HEK293T (cell line): ENCODE data around the gene ALG5.

Experiments used
- CTCF ChIA-PET: fragments of 350-600 bp; formaldehyde crosslinking; extraction: SDS; loops from one replicate; lab custom pipeline; 2021; ENCODE audit warnings: antibody characterized with exemption, inconsistent platforms; lab: Yijun Ruan, JAX
- POLR2A ChIA-PET: fragments of 350-600 bp; formaldehyde crosslinking; extraction: SDS; loops from one replicate; lab custom pipeline; 2020; ENCODE audit warnings: antibody characterized with exemption, inconsistent platforms; lab: Yijun Ruan, JAX
- DNase-seq: peaks from one replicate; pipeline ENCODE4 v3.0.0; 2012; ENCODE audit warnings: mixed read lengths; ENCODE audit errors: extremely low spot score
- ARNT ChIP-seq: fragments of 450-650 bp; IDR thresholded peaks from 2 replicates; pipeline ENCODE4 v1.6.1; 2017; ENCODE audit warnings: mild to moderate bottlenecking
- BHLHE40 ChIP-seq: fragments of 450-650 bp; IDR thresholded peaks from 2 replicates; pipeline ENCODE4 v1.6.1; 2016; ENCODE audit warnings: mild to moderate bottlenecking, moderate library complexity, borderline replicate concordance
- CTBP1 ChIP-seq: fragments of 450-650 bp; IDR thresholded peaks from 2 replicates; pipeline ENCODE4 v1.6.1; 2016; ENCODE audit warnings: borderline replicate concordance
- ELF4 ChIP-seq: fragments of 450-650 bp; IDR thresholded peaks from 2 replicates; pipeline ENCODE4 v1.6.1; 2017; ENCODE audit warnings: antibody characterized with exemption
- FOXA1 ChIP-seq: fragments of 450-650 bp; IDR thresholded peaks from 2 replicates; pipeline ENCODE4 v1.6.1; 2016; ENCODE audit warnings: mild to moderate bottlenecking
- FOXK2 ChIP-seq: fragments of 450-650 bp; IDR thresholded peaks from 2 replicates; pipeline ENCODE4 v1.6.1; 2016; ENCODE audit warnings: mild to moderate bottlenecking
- FOXM1 ChIP-seq: fragments of 450-650 bp; IDR thresholded peaks from 2 replicates; pipeline ENCODE4 v1.6.1; 2017; ENCODE audit warnings: mild to moderate bottlenecking, borderline replicate concordance
- HDGF ChIP-seq: fragments of 450-650 bp; IDR thresholded peaks from 2 replicates; pipeline ENCODE4 v1.6.1; 2017; ENCODE audit warnings: antibody characterized with exemption, borderline replicate concordance
- L3MBTL2 ChIP-seq: fragments of 450-650 bp; conservative IDR thresholded peaks from 2 replicates; pipeline ENCODE4 v1.6.1; 2016; ENCODE audit warnings: mild to moderate bottlenecking
- LEF1 ChIP-seq: fragments of 450-650 bp; IDR thresholded peaks from 2 replicates; pipeline ENCODE4 v1.6.1; 2017; ENCODE audit warnings: mild to moderate bottlenecking, borderline replicate concordance
- NFRKB ChIP-seq: fragments of 450-650 bp; IDR thresholded peaks from 2 replicates; pipeline ENCODE4 v1.6.1; 2016; ENCODE audit warnings: mild to moderate bottlenecking, moderate library complexity
- SP1 ChIP-seq: fragments of 450-650 bp; IDR thresholded peaks from 2 replicates; pipeline ENCODE4 v1.6.1; 2017
- SUZ12 ChIP-seq: fragments of 450-650 bp; IDR thresholded peaks from 2 replicates; pipeline ENCODE4 v1.6.1; 2016; ENCODE audit warnings: mild to moderate bottlenecking
- TARDBP ChIP-seq: fragments of 450-650 bp; IDR thresholded peaks from 2 replicates; pipeline ENCODE4 v1.6.1; 2016
- ZNF384 ChIP-seq: fragments of 450-650 bp; IDR thresholded peaks from 2 replicates; pipeline ENCODE4 v1.6.1; 2016
- TF ChIP-seq, protein P1 (sequence below): fragments of 450-650 bp; IDR thresholded peaks from 2 replicates; pipeline ENCODE4 v1.6.1; 2016

Gene ALG5

DNA sequence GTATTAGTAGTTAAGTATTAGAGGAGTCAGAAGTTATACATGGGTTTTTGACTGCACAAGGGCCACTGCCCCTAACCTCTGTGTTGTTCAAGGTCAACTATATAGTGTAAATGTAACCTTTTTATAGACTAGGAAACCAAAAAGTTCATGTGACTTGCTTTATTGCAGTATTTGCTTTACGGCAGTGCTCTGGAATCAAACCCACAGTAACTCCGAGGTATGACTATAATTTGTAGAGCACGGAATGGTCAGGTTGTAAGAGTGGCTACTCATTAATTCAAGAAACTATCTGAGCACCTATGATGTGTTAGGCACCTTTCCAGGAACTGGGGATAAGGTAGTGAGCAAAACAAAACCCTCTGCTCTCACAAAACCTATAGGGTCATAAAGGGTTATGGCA is 38.1 kb upstream of the ALG5 start:
- CTCF ChIA-PET, result no interaction called here
- POLR2A ChIA-PET, result no interaction called here
- TF ChIP-seq, protein P1, sequence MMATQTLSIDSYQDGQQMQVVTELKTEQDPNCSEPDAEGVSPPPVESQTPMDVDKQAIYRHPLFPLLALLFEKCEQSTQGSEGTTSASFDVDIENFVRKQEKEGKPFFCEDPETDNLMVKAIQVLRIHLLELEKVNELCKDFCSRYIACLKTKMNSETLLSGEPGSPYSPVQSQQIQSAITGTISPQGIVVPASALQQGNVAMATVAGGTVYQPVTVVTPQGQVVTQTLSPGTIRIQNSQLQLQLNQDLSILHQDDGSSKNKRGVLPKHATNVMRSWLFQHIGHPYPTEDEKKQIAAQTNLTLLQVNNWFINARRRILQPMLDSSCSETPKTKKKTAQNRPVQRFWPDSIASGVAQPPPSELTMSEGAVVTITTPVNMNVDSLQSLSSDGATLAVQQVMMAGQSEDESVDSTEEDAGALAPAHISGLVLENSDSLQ, result no peak

DNA sequence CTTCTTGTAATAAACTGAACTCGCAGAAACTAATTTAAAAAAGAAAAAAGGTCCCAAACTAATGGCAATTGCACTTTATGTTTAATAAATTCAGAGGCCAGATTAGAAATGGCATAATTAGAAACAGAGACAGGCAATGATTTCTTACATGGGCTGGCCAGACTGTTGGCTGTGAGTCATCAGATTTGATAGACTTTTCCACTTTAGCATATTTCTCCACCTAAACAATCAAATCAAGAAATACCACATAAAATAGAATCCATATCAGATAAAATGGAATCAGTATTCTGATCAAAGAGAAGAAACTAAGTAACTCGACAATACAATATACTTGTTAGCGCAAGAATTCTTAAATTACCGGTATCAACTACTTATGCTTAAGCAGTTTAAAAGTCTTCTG is 30.5 kb upstream of the ALG5 start:
- POLR2A ChIA-PET, result interaction anchor here (1.1 kb wide), 1 partner anchor 30 kb away, joined by 3 read pairs; no protein-coding TSS in a partner anchor
- TF ChIP-seq ZNF384 (no peak), L3MBTL2 (no peak), SUZ12 (no peak), SP1 (no peak), ARNT (no peak), FOXA1 (no peak), BHLHE40 (no peak), NFRKB (no peak), CTBP1 (no peak), FOXM1 (no peak), FOXK2 (no peak), LEF1 (no peak), HDGF (no peak), TARDBP (no peak)
- TF ChIP-seq, protein P1, result no peak

More for the DNA sequence above, 38.1 kb upstream of the ALG5 start:
- no peak for DNase-seq

DNA sequence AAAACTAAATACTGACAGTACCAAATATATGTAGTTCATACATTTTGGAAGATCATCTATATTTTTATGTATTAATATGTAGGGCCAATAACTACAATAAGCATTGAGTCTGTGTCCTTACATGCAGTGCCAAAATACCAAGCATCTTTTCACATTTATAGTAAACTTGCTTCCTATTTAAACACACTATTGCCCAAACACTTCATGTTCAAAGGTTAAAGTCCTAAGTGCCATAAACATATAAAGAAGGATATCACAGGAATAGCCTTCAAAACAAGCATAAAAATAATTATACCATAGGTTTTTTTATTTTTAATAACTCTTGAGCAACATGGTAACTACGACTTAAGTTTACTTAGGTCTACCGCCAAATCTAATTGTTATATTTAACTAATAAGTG is 28.5 kb upstream of the ALG5 start:
- ChIA-PET CTCF (interaction anchor here (0.6 kb wide), 1 partner anchor 19 kb away, joined by 3 read pairs; no protein-coding TSS in a partner anchor), POLR2A (no interaction called here)
- DNase-seq, result no peak
- TF ChIP-seq NFRKB (no peak), BHLHE40 (no peak), L3MBTL2 (no peak), HDGF (no peak), SUZ12 (no peak), FOXK2 (no peak), ARNT (no peak), TARDBP (no peak), SP1 (no peak), FOXM1 (no peak), LEF1 (no peak), FOXA1 (no peak), ZNF384 (no peak), CTBP1 (no peak), ELF4 (no peak)
- TF ChIP-seq, protein P1, result no peak

More for the DNA sequence above, 30.5 kb upstream of the ALG5 start:
- DNase-seq, result no peak
- CTCF ChIA-PET, result no interaction called here

DNA sequence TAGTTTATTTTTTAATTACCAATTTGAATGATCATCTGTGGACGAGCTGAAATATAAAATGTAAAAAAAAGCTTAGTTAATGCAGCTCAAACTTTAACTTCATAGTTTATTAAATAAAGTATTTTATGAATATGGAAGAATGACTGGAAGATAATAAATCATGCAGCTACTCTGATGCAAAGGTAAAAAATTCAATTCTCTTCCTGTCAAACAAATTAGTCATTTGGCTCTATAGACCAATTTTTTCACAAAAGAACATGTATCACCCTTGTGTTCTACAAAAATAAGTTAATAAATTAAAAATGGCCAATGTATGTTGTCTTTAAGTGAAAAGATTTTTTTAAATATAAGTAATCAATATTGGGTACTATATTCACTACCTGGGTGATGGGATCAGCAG is 27.6 kb upstream of the ALG5 start:
- ChIA-PET POLR2A (no interaction called here), CTCF (no interaction called here)
- DNase-seq, result no peak
- TF ChIP-seq NFRKB (no peak), HDGF (no peak), LEF1 (no peak), SP1 (no peak), ARNT (no peak), TARDBP (no peak), FOXM1 (no peak), CTBP1 (no peak), ZNF384 (no peak), ELF4 (no peak), FOXA1 (no peak), BHLHE40 (no peak), FOXK2 (no peak)
- TF ChIP-seq, protein P1, result no peak

DNA sequence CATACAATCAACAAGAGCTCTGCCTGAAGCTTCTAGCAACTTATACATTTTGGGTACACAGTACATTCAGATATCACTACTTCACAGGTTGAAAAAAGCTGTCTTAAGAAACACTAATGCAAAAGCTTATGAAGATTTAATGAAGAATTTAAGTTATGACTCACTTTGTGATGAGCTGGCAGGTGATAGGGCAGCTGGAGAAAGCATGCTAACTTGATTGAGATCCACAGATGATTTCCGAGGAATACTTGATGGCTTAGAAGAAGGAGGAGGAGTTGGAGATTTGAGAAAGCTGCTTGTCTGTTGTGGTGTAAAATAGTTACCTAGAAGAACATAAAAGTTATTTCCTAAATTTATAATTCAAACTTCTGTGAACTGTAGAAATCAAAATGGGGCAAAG is 24.7 kb upstream of the ALG5 start:
- TF ChIP-seq ZNF384 (no peak), FOXK2 (no peak), SUZ12 (no peak), NFRKB (no peak), TARDBP (no peak), LEF1 (no peak), FOXM1 (no peak), L3MBTL2 (no peak), ELF4 (no peak)
- ChIA-PET CTCF (no interaction called here), POLR2A (interaction anchor here (1.3 kb wide), 1 partner anchor 24 kb away, joined by 3 read pairs; no protein-coding TSS in a partner anchor)
- DNase-seq, result no peak

DNA sequence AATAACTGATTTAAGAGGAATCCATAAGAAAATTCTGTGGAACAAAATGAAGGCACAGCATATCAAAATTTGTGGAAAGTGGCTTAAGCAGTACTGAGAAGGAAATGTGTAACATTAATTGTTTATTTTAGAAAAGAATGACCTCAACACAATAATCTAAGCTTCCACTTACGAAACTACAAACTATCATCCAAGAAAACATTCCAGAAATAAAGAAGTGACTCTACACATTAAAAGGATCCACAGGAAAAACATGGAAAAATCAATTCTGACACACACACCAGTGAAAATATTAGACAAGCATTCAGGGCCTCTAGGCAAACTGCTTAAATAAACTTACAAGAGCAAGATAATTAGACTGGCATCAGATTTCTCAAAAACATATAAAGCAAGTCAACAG is 15.5 kb upstream of the ALG5 start:
- CTCF ChIA-PET, result no interaction called here
- POLR2A ChIA-PET, result no interaction called here

More for the DNA sequence above, 15.5 kb upstream of the ALG5 start:
- no peak for TF ChIP-seq L3MBTL2
- no peak for TF ChIP-seq ZNF384
- no peak for TF ChIP-seq SP1
- TF ChIP-seq LEF1, result no peak
- TF ChIP-seq FOXA1, result no peak
- no peak for TF ChIP-seq FOXK2
- no peak for TF ChIP-seq HDGF
- no peak for TF ChIP-seq ARNT
- TF ChIP-seq SUZ12, result no peak
- TF ChIP-seq, protein P1, result no peak
- TF ChIP-seq ELF4, result no peak
- no peak for TF ChIP-seq BHLHE40
- TF ChIP-seq FOXM1, result no peak
- TF ChIP-seq NFRKB, result no peak
- TF ChIP-seq TARDBP, result no peak
- no peak for TF ChIP-seq CTBP1
- DNase-seq, result no peak
